ENCODE results near the gene R3HDM2.

The R3HDM2 gene

DNA sequence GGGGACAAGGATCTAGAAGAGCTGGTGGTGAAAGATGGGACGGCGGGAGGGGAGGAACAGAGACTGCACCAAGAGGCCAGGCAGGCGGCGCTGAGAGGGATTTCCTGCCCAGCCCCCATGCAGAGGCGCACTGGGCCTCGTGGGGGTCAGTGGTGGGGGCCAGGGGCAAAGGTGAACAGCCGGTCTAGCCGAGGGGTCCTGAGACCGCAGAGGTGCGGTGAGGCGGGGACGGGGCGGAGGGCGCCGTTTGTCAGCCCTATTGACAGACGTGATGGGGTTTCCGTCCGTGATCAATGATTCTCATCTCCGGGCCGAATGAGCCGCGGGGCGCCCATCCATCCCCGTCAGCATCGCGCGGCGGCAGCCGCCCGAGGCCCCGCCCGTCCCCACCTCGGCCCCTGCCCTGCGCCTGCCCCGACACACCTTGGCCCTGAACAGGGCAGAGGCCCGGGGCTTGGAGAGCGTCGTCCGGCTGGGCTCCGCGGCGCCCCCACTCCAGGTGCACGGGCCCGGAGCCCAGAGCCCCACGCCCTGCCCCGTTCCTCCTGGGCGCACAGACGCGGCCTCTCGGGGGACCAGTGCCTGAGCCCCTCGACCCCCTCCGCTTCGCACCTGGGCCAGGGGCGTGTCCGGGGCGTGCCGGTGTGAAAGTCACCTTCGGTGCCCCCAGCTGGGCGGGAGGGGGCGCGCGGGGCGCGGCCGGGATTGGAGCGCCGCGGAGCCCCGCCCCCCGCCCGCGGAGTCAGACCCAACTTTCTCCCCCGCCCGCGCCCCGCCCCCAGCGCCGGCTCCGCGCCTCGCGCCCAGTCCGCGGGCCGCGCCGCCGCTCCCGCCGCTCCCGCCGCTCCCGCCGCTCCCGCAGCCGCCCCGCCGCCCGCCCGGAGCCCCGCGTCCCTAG, 214.6 kb downstream of the R3HDM2 start, which contains the start of gene NXPH4:
Gene NXPH4 (plus strand): TSS at position 781 of the 898 bp plus-strand sequence. CDS start 176 bp downstream, outside the sequence.
- no peak for DNase-seq (ENCODE audit: low spot score)

DNA sequence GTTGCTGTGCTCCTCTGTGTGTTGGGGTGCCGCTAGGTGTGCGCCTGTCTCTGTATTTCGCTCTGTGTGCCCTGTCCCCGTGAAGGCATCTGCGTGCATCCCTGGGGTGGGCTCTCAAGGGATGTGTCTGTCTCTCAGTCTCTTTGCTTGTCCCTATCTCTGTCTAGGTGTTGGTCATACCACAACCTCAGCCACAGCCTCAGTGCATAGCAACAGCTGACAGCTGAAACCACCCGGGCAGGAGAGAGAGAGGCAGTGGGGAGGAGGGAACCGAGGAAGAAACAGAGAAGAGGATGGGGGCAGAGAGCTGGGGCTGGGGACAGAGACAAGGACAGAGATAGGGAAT, 215.2 kb downstream of the R3HDM2 start:
- DNase-seq (ENCODE audit: low spot score): no peak

DNA sequence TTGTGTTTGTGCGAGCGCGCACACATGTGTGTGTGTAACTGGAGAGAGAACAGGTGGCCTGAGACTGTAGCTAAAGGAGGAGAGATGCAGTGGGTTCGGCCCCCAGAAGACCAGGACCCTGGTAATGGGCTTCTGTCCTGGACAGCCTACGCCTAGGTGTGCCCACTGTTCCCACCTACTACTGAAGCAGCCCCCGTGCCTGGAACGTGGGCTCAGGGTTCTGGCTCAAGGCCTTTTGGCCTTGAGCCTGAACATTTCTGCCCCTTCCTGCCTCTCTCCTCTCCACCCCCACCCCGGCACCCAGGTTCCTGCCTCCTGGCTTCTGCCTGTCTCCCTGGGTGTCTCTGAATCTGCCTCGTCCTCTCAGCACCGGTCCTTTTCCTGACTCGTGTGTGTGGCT, 215.8 kb downstream of the R3HDM2 start:
- DNase-seq (ENCODE audit: low spot score): no peak

DNA sequence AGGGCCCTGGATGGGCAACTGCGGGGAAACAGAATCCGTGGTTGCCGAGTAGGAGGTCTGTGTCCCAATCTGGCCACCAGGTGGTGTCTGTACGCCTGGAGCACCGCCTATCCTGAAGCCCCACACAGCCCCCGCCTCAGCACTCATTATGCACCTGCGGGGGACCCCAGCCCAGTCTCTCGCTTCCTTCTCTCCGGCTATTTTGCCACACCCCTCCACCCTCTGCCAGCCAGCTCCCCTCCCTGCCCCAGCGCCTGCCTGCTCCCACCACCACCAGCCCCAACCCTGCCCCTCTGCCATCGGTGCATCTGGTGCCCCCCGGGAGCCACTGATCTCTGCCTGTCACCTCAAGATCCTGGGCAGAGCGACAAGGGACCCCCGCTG, 216.5 kb downstream of the R3HDM2 start:
- peak; percentile 62 for DNase-seq (ENCODE audit: low spot score)

DNA sequence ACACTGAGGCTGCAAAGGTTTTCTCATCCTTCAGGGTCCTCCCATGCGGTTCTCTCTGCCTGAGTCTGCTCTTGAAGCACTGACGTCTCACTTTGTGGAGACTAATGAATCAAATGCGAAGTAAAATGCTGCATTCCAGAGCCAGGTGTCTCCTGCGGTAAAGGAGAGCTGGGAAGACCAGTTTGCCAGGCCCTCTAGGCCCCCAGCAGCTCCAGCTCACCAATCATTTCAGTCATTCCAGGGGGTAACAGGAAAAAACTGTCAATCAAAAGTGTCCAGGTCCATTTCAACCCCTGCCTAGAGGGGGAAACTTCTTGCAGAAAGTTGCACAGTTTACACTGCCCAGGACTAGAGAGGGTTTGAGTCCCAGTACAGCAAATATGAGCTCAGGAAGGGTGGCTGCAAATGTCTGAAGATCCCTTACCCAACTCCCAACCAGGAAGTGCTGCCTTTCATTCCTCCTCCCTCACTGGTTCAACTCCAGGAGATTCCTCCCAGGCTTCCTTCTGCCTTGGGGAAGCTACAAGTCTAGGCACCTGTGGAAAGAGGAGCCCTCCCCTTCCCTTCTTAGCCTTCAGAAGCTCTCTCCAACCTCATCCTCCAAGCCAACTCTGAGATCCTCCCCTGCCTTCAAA, 217.0 kb downstream of the R3HDM2 start:
- DNase-seq (ENCODE audit: low spot score): no peak

DNA sequence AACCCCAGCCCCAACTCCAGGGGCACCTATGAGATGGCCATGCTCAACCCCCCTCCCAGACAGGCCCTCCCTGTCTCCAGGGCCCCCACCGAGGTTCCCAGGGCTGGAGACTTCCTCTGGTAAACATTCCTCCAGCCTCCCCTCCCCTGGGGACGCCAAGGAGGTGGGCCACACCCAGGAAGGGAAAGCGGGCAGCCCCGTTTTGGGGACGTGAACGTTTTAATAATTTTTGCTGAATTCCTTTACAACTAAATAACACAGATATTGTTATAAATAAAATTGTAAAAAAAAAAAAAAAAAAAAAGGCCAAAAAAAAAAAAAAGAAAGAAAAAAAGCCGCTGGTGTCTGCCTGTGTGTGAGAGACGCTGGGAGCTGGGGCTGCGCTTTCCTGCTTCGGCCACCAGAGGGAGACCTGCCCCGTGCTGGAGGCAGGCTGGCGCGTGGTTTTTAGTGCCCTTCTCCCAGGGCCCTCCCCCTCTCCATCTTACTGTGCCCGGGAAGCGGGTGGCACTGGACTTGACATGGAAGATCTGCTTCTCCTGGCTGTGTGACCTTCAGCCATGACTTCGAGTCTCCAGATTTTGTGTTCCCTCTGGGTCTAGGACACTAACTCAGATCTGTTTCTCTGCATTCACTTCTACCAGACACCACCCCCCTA, 217.7 kb downstream of the R3HDM2 start:
- peak; percentile 93 for DNase-seq (ENCODE audit: low spot score)

DNA sequence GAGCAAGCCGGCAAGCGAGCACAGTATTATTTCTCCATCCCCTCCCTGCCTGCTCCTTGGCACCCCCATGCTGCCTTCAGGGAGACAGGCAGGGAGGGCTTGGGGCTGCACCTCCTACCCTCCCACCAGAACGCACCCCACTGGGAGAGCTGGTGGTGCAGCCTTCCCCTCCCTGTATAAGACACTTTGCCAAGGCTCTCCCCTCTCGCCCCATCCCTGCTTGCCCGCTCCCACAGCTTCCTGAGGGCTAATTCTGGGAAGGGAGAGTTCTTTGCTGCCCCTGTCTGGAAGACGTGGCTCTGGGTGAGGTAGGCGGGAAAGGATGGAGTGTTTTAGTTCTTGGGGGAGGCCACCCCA, 218.2 kb downstream of the R3HDM2 start:
- no peak for DNase-seq (ENCODE audit: low spot score)

DNA sequence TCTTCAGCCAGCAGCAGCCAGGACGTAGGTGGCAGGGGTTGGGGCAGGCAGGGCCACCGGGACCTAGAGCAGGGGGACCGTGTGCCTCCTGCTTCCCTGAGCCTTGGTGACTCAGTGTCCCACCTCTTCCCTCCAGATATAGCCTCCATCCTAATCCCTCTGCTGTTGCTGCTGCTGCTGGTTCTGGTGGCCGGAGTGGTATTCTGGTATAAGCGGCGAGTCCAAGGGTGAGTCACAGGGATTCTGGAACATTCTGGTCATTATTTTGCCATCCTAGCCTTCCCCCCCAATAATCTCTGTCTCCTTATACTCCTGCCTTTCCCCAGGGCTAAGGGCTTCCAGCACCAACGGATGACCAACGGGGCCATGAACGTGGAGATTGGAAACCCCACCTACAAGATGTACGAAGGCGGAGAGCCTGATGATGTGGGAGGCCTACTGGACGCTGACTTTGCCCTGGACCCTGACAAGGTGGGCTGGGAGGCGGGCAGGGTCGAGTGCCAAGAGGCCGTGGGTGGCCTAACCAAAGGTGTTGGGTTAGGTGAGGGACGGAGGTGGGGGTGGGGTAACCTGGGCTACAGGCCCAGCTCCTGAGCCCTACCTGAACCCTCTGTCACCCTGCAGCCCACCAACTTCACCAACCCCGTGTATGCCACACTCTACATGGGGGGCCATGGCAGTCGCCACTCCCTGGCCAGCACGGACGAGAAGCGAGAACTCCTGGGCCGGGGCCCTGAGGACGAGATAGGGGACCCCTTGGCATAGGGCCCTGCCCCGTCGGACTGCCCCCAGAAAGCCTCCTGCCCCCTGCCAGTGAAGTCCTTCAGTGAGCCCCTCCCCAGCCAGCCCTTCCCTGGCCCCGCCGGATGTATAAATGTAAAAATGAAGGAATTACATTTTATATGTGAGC, 218.8 kb downstream of the R3HDM2 start:
- DNase-seq (ENCODE audit: low spot score): no peak

DNA sequence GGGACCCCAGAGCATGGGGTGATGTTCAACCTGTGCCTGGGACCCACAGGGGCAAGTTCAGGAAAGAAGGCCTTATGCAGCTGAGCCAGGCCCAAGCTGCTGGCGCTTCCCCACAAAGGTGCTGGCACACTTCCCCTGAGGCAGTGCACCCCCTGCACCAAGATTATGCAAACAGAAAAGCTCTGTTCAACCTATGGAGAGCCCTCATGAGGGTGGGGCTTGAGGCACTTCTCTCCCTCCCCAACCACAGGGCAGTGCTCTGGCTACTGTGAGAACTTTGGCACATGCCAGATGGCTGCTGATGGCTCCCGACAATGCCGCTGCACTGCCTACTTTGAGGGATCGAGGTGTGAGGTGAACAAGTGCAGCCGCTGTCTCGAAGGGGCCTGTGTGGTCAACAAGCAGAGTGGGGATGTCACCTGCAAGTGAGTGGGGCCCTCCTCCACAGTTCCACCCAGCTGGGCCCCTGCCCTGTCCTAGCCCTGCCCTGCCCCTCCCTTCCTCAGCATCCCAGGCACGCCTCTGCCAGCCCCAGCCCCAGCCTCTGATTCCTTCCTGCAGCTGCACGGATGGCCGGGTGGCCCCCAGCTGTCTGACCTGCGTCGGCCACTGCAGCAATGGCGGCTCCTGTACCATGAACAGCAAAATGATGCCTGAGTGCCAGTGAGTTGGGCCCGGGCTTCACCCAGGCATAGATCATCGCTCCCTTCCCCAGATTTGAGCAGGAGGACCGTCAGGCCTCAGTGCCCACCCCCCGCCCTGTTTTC, 219.7 kb downstream of the R3HDM2 start:
- no peak for DNase-seq (ENCODE audit: low spot score)

DNA sequence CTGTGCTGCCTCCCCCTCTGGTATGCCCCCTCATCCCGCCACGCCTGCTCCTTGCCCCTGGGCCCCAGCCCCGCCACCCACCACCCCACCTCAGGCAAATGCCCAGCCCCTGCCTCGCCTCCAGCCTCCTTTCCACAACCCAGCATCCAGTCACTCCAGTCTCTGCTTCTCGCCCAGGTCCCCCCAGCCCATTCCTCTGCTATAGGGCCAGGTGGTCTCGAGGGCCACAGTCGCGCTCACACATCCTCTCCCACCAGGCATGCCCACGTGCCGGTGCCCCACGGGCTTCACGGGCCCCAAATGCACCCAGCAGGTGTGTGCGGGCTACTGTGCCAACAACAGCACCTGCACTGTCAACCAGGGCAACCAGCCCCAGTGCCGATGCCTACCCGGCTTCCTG, 220.4 kb downstream of the R3HDM2 start:
- DNase-seq (ENCODE audit: low spot score): no peak

DNA sequence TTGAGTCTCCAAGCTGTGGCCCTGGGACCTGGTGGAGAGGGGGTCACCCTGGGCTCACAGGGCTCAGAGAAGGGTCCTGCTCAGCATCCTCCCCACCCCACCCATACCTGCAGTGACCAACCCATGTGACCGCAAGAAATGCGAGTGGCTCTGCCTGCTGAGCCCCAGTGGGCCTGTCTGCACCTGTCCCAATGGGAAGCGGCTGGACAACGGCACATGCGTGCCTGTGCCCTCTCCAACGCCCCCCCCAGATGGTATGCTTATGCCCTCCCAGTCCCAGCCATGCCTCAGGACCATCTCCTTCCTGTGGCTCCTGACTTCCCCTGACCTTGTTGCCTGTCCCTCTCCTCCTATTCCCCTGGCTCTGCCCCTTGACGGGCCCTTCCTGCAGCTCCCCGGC, 220.9 kb downstream of the R3HDM2 start:
- DNase-seq (ENCODE audit: low spot score): no peak

DNA sequence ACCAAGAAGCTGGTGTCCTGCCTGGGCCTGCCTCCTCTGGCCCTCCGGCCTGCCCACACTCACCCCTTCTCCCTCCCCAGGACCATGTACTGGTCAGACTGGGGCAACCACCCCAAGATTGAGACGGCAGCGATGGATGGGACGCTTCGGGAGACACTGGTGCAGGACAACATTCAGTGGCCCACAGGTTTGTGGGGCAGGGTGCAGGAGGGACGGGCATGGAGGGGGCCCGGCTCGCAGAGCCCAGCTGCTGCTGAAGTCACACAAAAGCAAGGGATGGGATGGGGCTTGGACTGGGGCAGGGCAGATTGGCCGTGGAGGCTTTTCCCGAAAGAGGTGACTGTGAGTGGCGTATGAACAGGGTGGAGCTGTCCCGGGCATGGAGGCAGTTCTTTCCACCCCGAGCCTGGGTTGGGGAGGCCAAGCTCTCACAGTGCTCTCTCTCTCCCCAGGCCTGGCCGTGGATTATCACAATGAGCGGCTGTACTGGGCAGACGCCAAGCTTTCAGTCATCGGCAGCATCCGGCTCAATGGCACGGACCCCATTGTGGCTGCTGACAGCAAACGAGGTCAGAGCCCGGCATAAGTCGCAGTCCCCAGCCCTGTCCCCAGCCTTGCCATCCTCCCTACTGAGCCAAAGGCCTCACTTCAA, 222.1 kb downstream of the R3HDM2 start:
- DNase-seq (ENCODE audit: low spot score): peak; percentile 77

DNA sequence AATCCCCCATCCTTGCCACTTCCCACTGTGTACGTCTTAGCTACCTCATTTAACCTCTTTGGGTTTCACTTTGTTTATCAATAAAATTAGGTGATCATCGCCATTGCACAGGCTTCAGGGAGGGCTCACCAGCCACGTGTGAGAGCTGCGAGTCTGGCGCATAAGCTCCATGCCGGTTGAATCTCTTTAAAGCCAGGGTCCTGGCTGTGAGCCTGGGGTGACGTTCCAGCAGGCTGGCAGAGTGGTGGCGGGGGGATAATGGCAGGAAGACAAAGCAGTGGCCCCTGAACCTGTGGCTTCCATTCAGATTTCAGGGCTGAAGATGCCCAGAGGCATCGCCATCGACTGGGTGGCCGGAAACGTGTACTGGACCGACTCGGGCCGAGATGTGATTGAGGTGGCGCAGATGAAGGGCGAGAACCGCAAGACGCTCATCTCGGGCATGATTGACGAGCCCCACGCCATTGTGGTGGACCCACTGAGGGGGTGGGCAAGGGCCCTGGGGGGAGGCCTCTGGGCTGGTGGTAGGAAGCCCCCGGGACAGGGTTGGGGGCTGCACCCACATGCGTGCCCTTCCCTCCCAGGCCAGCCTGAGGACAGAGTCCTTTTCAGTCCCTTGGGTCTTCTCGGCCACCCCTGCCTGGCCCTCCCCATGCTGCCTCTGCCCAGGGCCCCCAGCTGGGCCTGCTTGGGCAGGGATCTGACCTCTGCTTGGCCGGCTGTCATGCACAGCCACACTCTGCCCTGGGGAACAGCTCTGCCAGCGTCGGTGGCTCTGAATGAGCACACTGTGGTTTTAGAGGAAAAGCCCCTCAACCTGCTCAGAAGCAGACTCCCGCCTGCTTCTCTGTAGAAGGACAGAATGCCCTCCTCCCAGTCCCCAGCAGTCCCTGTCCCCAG, 222.9 kb downstream of the R3HDM2 start:
- no peak for DNase-seq (ENCODE audit: low spot score)

DNA sequence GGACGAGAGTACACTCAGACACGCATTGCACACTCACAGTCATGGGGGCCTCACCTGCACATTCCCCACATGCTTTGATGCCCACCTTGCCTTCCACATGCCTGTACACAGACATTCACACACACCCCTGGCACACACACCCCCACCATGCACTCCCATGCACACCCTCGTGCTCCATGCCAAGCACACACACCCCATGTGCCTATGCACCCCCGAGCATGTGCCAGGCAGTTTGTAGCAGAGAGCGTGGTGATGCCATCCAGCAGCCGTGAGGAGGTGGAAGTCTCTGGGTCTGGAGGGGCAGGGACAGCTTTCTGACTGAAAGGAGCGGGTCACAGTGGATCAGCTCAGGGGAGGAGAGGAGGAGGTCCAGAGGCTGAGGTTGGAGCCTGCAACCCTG, 224.9 kb downstream of the R3HDM2 start:
- DNase-seq (ENCODE audit: low spot score): no peak

DNA sequence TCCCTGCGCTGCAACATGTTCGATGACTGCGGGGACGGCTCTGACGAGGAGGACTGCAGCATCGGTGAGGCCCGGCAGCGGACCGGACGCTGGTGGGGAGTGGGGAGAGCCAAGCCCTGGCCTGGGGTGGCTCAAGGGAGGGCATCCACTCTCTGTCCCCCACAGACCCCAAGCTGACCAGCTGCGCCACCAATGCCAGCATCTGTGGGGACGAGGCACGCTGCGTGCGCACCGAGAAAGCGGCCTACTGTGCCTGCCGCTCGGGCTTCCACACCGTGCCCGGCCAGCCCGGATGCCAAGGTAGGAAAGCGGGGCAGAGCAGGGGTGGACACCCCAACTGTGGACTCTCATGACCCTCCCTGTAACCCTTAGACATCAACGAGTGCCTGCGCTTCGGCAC, 225.7 kb downstream of the R3HDM2 start:
- DNase-seq (ENCODE audit: low spot score): no peak

DNA sequence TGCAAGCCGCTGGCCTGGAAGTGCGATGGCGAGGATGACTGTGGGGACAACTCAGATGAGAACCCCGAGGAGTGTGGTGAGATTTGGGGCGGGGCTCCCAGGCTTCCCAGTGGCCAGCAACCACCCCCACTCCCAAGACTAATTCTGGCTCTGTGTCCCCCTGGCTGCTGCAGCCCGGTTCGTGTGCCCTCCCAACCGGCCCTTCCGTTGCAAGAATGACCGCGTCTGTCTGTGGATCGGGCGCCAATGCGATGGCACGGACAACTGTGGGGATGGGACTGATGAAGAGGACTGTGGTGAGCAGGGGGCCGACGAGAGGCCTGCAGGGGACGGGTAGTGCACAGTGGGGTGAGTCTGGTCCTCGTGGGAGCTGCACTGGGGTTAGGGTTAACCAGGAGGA, 226.4 kb downstream of the R3HDM2 start:
- DNase-seq (ENCODE audit: low spot score): no peak

DNA sequence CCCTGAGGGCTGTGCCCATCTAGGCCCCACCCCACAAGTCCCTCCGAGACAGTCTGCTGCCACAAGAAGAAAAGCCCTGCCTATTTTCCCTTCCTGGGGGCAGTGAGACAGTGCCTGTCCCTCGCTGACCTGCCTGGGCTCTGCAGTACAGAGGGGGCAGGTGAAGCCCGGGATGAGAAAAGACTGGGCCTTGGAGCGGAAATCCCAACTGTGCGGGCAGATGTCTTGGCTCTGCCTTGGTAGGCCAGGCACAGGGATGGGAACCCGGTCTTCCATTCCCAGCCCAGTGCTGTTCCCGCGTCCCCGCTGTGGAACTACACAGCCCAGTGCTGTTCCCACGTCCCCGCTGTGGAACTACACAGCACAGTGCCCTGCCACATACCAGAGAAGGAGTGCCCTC, 227.1 kb downstream of the R3HDM2 start:
- no peak for DNase-seq (ENCODE audit: low spot score)
